Measurements from ENCODE around the gene COLQ.

Gene COLQ

GRCh38 chr3:15520185-15520584 is 1.3 kb downstream of the COLQ start:
- Histone ChIP-seq H3K27ac (ENCODE audit: low read length) (no peak overlapping the region), H3K27me3 (ENCODE audit: insufficient read depth, low read length) (peaks cover 46% of the 10 kb centered on the region), H3K4me1 (ENCODE audit: insufficient read depth, low read length) (peaks cover 9% of the 10 kb centered on the region; the same call in 1 of the 2 replicates), H3K4me3 (ENCODE audit: low read length) (no peak overlapping the region), H3K9me3 (ENCODE audit: insufficient read depth, low read depth, low read length) (no peaks in the 10 kb centered on the region), H3K9ac (ENCODE audit: low read depth, low read length) (no peak overlapping the region), H3K36me3 (ENCODE audit: insufficient read depth, low read depth, low read length) (no peaks in the 10 kb centered on the region)

GRCh38 chr3:15519096-15519495 is 2.4 kb downstream of the COLQ start:
- Histone ChIP-seq H3K4me3 (ENCODE audit: low read length) (no peak overlapping the region), H3K4me1 (ENCODE audit: insufficient read depth, low read length) (peaks cover 9% of the 10 kb centered on the region; the same call in 1 of the 2 replicates), H3K36me3 (ENCODE audit: insufficient read depth, low read depth, low read length) (no peaks in the 10 kb centered on the region), H3K9ac (ENCODE audit: low read depth, low read length) (no peak overlapping the region), H3K27ac (ENCODE audit: low read length) (no peak overlapping the region), H3K9me3 (ENCODE audit: insufficient read depth, low read depth, low read length) (no peaks in the 10 kb centered on the region), H3K27me3 (ENCODE audit: insufficient read depth, low read length) (peaks cover 37% of the 10 kb centered on the region)

GRCh38 chr3:15514663-15515340 is 6.7 kb downstream of the COLQ start:
- Histone ChIP-seq H3K4me3 (ENCODE audit: low read length) (no peak overlapping the region), H3K9me3 (ENCODE audit: insufficient read depth, low read depth, low read length) (no peaks in the 10 kb centered on the region), H3K27ac (ENCODE audit: low read length) (no peak overlapping the region), H3K4me1 (ENCODE audit: insufficient read depth, low read length) (no peaks in the 10 kb centered on the region), H3K36me3 (ENCODE audit: insufficient read depth, low read depth, low read length) (no peaks in the 10 kb centered on the region), H3K9ac (ENCODE audit: low read depth, low read length) (no peak overlapping the region), H3K27me3 (ENCODE audit: insufficient read depth, low read length) (no peaks in the 10 kb centered on the region)

GRCh38 chr3:15513810-15514662 is 7.5 kb downstream of the COLQ start:
- Histone ChIP-seq H3K4me1 (ENCODE audit: insufficient read depth, low read length) (no peaks in the 10 kb centered on the region), H3K27ac (ENCODE audit: low read length) (no peak overlapping the region), H3K36me3 (ENCODE audit: insufficient read depth, low read depth, low read length) (no peaks in the 10 kb centered on the region), H3K27me3 (ENCODE audit: insufficient read depth, low read length) (no peaks in the 10 kb centered on the region), H3K4me3 (ENCODE audit: low read length) (no peak overlapping the region), H3K9me3 (ENCODE audit: insufficient read depth, low read depth, low read length) (no peaks in the 10 kb centered on the region), H3K9ac (ENCODE audit: low read depth, low read length) (no peak overlapping the region)

GRCh38 chr3:15513116-15513515 is 8.4 kb downstream of the COLQ start:
- Histone ChIP-seq H3K9ac (ENCODE audit: low read depth, low read length) (no peak overlapping the region), H3K36me3 (ENCODE audit: insufficient read depth, low read depth, low read length) (no peaks in the 10 kb centered on the region), H3K27ac (ENCODE audit: low read length) (no peak overlapping the region), H3K27me3 (ENCODE audit: insufficient read depth, low read length) (no peaks in the 10 kb centered on the region), H3K4me3 (ENCODE audit: low read length) (no peak overlapping the region), H3K9me3 (ENCODE audit: insufficient read depth, low read depth, low read length) (no peaks in the 10 kb centered on the region), H3K4me1 (ENCODE audit: insufficient read depth, low read length) (no peaks in the 10 kb centered on the region)

GRCh38 chr3:15512166-15512565 is 9.3 kb downstream of the COLQ start:
- H3K4me3 ChIP-seq (ENCODE audit: low read length), result no peak overlapping the region
- H3K36me3 ChIP-seq (ENCODE audit: insufficient read depth, low read depth, low read length), result no peaks in the 10 kb centered on the region
- no peaks in the 10 kb centered on the region for H3K4me1 ChIP-seq (ENCODE audit: insufficient read depth, low read length)
- H3K9ac ChIP-seq (ENCODE audit: low read depth, low read length), result no peak overlapping the region
- no peak overlapping the region for H3K27ac ChIP-seq (ENCODE audit: low read length)
- no peaks in the 10 kb centered on the region for H3K27me3 ChIP-seq (ENCODE audit: insufficient read depth, low read length)
- H3K9me3 ChIP-seq (ENCODE audit: insufficient read depth, low read depth, low read length), result no peaks in the 10 kb centered on the region

- Histone ChIP-seq H3K4me3 (ENCODE audit: low read length) (no peak overlapping the region), H3K9ac (ENCODE audit: low read depth, low read length) (no peak overlapping the region), H3K27me3 (ENCODE audit: insufficient read depth, low read length) (no peaks in the 10 kb centered on the region), H3K27ac (ENCODE audit: low read length) (no peak overlapping the region), H3K4me1 (ENCODE audit: insufficient read depth, low read length) (no peaks in the 10 kb centered on the region), H3K36me3 (ENCODE audit: insufficient read depth, low read depth, low read length) (no peaks in the 10 kb centered on the region), H3K9me3 (ENCODE audit: insufficient read depth, low read depth, low read length) (no peaks in the 10 kb centered on the region)
Observed at GRCh38 chr3:15511156-15511555, 10.3 kb downstream of the COLQ start.

- no peaks in the 10 kb centered on the region for H3K9me3 ChIP-seq (ENCODE audit: insufficient read depth, low read depth, low read length)
- no peak overlapping the region for H3K27ac ChIP-seq (ENCODE audit: low read length)
- H3K4me3 ChIP-seq (ENCODE audit: low read length), result no peak overlapping the region
- H3K27me3 ChIP-seq (ENCODE audit: insufficient read depth, low read length), result no peaks in the 10 kb centered on the region
- H3K4me1 ChIP-seq (ENCODE audit: insufficient read depth, low read length), result no peaks in the 10 kb centered on the region
- no peak overlapping the region for H3K9ac ChIP-seq (ENCODE audit: low read depth, low read length)
- H3K36me3 ChIP-seq (ENCODE audit: insufficient read depth, low read depth, low read length), result no peaks in the 10 kb centered on the region
Observed at GRCh38 chr3:15510493-15510892, 11.0 kb downstream of the COLQ start.

GRCh38 chr3:15506571-15506970 is 14.9 kb downstream of the COLQ start:
- H3K9me3 ChIP-seq (ENCODE audit: insufficient read depth, low read depth, low read length), result no peaks in the 10 kb centered on the region
- H3K36me3 ChIP-seq (ENCODE audit: insufficient read depth, low read depth, low read length), result no peaks in the 10 kb centered on the region
- no peaks in the 10 kb centered on the region for H3K27me3 ChIP-seq (ENCODE audit: insufficient read depth, low read length)
- H3K4me1 ChIP-seq (ENCODE audit: insufficient read depth, low read length), result no peaks in the 10 kb centered on the region
- no peak overlapping the region for H3K27ac ChIP-seq (ENCODE audit: low read length)
- H3K4me3 ChIP-seq (ENCODE audit: low read length), result no peak overlapping the region
- no peak overlapping the region for H3K9ac ChIP-seq (ENCODE audit: low read depth, low read length)

- no peak overlapping the region for H3K9ac ChIP-seq (ENCODE audit: low read depth, low read length)
- H3K4me1 ChIP-seq (ENCODE audit: insufficient read depth, low read length), result no peaks in the 10 kb centered on the region
- no peaks in the 10 kb centered on the region for H3K27me3 ChIP-seq (ENCODE audit: insufficient read depth, low read length)
- H3K27ac ChIP-seq (ENCODE audit: low read length), result no peak overlapping the region
- H3K9me3 ChIP-seq (ENCODE audit: insufficient read depth, low read depth, low read length), result no peaks in the 10 kb centered on the region
- no peak overlapping the region for H3K4me3 ChIP-seq (ENCODE audit: low read length)
- no peaks in the 10 kb centered on the region for H3K36me3 ChIP-seq (ENCODE audit: insufficient read depth, low read depth, low read length)
Observed at GRCh38 chr3:15505479-15506165, 15.9 kb downstream of the COLQ start.

- Histone ChIP-seq H3K27ac (ENCODE audit: low read length) (no peak overlapping the region), H3K9me3 (ENCODE audit: insufficient read depth, low read depth, low read length) (no peaks in the 10 kb centered on the region), H3K4me3 (ENCODE audit: low read length) (no peak overlapping the region), H3K9ac (ENCODE audit: low read depth, low read length) (no peak overlapping the region), H3K4me1 (ENCODE audit: insufficient read depth, low read length) (no peaks in the 10 kb centered on the region), H3K36me3 (ENCODE audit: insufficient read depth, low read depth, low read length) (no peaks in the 10 kb centered on the region), H3K27me3 (ENCODE audit: insufficient read depth, low read length) (no peaks in the 10 kb centered on the region)
Observed at GRCh38 chr3:15502616-15503015, 18.9 kb downstream of the COLQ start.

Measured in iPS-20b (cell line).